ENCODE results near the gene ZBTB44. TPM values are rescaled to one million over a fixed set of nuclear protein-coding genes. Genes with fewer than 3 reads are reported as not detected.

ZBTB44 gene
- total RNA-seq, 2 donors from 2014 or later, result 25.4 to 32.9 TPM

DNA sequence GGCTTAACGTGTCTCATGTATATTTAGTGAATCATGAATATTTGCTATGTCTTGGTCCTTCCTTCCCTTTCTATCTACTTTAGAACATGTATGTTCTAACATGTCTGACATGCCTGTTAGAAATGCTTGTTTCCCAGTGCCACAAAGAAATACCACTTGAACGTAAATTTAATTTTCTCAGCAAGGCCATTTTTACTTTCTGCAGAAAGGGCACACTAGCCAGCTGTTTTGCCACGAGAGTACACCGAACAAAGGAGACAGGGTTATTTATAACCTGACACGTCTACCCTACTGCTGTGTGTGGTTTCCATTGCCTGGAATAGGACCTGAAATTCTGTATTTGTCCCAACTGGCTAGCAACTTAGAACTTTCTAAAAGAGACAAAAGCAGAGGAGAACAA lies 7.4 kb upstream of the ZBTB44 start:
- Histone ChIP-seq H3K9me3 (no peaks in the 10 kb centered on the region), H3K27me3 (no peaks in the 10 kb centered on the region), H3K4me3 (no peak overlapping the region), H3K4me1 (peaks cover 19% of the 10 kb centered on the region), H3K27ac (no peak overlapping the region), H3K36me3 (replicated peaks in 1 of 2; ENCODE audit: insufficient read depth in 1 of 2, low read depth in 2 of 2) (no peaks in the 10 kb centered on the region)
- TF ChIP-seq POLR2A (IDR thresholded peaks at IDR 0.05) (no peak), CTCF (IDR thresholded peaks at IDR 0.05) (no peak)
- intact Hi-C loops (cut with DNase I), result no loop called here
- DNase-seq, result no peak
- ATAC-seq, result no peak
- WGBS, 2 donors, result 87 to 91% methylated on average over 5 of the region's 5 CpGs

- peak overlapping the region; percentile 25 to 98 (median 58) for H3K27ac ChIP-seq
- TF ChIP-seq POLR2A (IDR thresholded peaks at IDR 0.05), result no peak
- no peak for TF ChIP-seq CTCF (IDR thresholded peaks at IDR 0.05)
- peaks cover 38% of the 10 kb centered on the region for H3K4me1 ChIP-seq
- H3K4me3 ChIP-seq, result no peak overlapping the region
- WGBS, 2 donors, result 14 to 25% methylated on average over 4 of the region's 4 CpGs
- DNase-seq (no peak), ATAC-seq (no peak)
- intact Hi-C loops (cut with DNase I), result loop anchor here (10.0 kb wide), 1 partner anchor 103 kb away; no protein-coding TSS in a partner anchor
- no peaks in the 10 kb centered on the region for H3K27me3 ChIP-seq
- no peaks in the 10 kb centered on the region for H3K36me3 ChIP-seq (replicated peaks in 1 of 2; ENCODE audit: insufficient read depth in 1 of 2, low read depth in 2 of 2)
- H3K9me3 ChIP-seq, result no peaks in the 10 kb centered on the region
Observed at GRCh38 chr11:130318031-130318673, 3.4 kb upstream of the ZBTB44 start.

GRCh38 chr11:130315354-130315970 lies 745 bp upstream of the ZBTB44 start:
- peak overlapping the region; percentile 6 to 20 for H3K4me3 ChIP-seq
- H3K4me1 ChIP-seq, result peaks cover 59% of the 10 kb centered on the region
- intact Hi-C loops (cut with DNase I), result loop anchor here (10.0 kb wide), 1 partner anchor 101 kb away; no protein-coding TSS in a partner anchor
- TF ChIP-seq POLR2A (IDR thresholded peaks at IDR 0.05) (no peak), CTCF (IDR thresholded peaks at IDR 0.05) (peak in 6 of 7 experiments; percentile 10 to 34 (median 16))
- WGBS, 2 donors, result 19 to 20% methylated on average over 37 to 38 of the region's 38 CpGs
- no peaks in the 10 kb centered on the region for H3K27me3 ChIP-seq
- no peaks in the 10 kb centered on the region for H3K9me3 ChIP-seq
- ATAC-seq (peak; percentile 16), DNase-seq (peak; percentile 46 to 69 (median 54))
- H3K36me3 ChIP-seq (replicated peaks in 1 of 2; ENCODE audit: insufficient read depth in 1 of 2, low read depth in 2 of 2), result no peaks in the 10 kb centered on the region
- peak overlapping the region; percentile 91 to 98 (median 94) for H3K27ac ChIP-seq

GRCh38 chr11:130314184-130314749 lies 450 bp downstream of the ZBTB44 start:
- no peaks in the 10 kb centered on the region for H3K27me3 ChIP-seq
- ATAC-seq (peak; percentile 75), DNase-seq (peak; percentile 62 to 74 (median 66))
- no peaks in the 10 kb centered on the region for H3K9me3 ChIP-seq
- peaks cover 59% of the 10 kb centered on the region for H3K4me1 ChIP-seq
- WGBS, 2 donors, result 0% methylated on average over 1 to 19 of the region's 68 CpGs
- peak overlapping the region; percentile 44 to 85 for H3K4me3 ChIP-seq
- intact Hi-C loops (cut with DNase I), result loop anchor here (10.0 kb wide), 1 partner anchor 99 kb away; no protein-coding TSS in a partner anchor
- no peaks in the 10 kb centered on the region for H3K36me3 ChIP-seq (replicated peaks in 1 of 2; ENCODE audit: insufficient read depth in 1 of 2, low read depth in 2 of 2)
- peak overlapping the region; percentile 91 to 98 (median 94) for H3K27ac ChIP-seq
- TF ChIP-seq CTCF (IDR thresholded peaks at IDR 0.05) (peak in 1 of 7 experiments; percentile 7), POLR2A (IDR thresholded peaks at IDR 0.05) (peak in 2 of 3 donors; percentile 42 to 47)

All from body of pancreas (tissue), 4 donors.